Natural killer cell (primary cell): ENCODE measurements around the gene NAALADL2. TPM values are rescaled to one million over a fixed set of nuclear protein-coding genes. Genes with fewer than 3 reads are reported as not detected.

Source experiments
- ATAC-seq, 3 donors: fragments of 150-1000 bp in 2 of 3; fragments of 200-7000 bp in 1 of 3; cut with Tn5 transposase; 1 replicate in 1 of 3; 2 replicates in 2 of 3; pipeline ENCODE4 v1.10.0; 2021; ENCODE audit warnings: mild to moderate bottlenecking in 2 of 3, moderate library complexity in 2 of 3
- DNase-seq, 2 donors: peaks; one replicate each; pipeline versions ENCODE4 v3.0.0 to v3.0.0-alpha.2; 2013 to 2021; ENCODE audit warnings: mixed read lengths in 1 of 2
- H3K27ac ChIP-seq: one replicate; pipeline ENCODE4 v1.5.1; 2013; ENCODE audit warnings: mild to moderate bottlenecking, low read length
- H3K27me3 ChIP-seq: one replicate; pipeline ENCODE4 v1.6.1; 2013; ENCODE audit warnings: low read length; ENCODE audit not compliant: control insufficient read depth, insufficient read depth
- H3K36me3 ChIP-seq: one replicate; pipeline ENCODE4 v1.6.1; 2013; ENCODE audit warnings: low read length; ENCODE audit not compliant: control insufficient read depth, insufficient read depth
- H3K4me1 ChIP-seq: one replicate; pipeline ENCODE4 v1.6.1; 2013; ENCODE audit warnings: low read length; ENCODE audit not compliant: control insufficient read depth, insufficient read depth
- H3K4me3 ChIP-seq: one replicate; pipeline ENCODE4 v1.5.1; 2013; ENCODE audit warnings: low read length
- H3K9me3 ChIP-seq: one replicate; pipeline ENCODE4 v1.6.1; 2013; ENCODE audit warnings: low read length; ENCODE audit not compliant: control insufficient read depth, insufficient read depth
- H3K27ac Mint-ChIP-seq, 2 donors: one replicate each; pipeline ENCODE4 v1.8.0; 2022; ENCODE audit warnings: mild to moderate bottlenecking in 2 of 2, mixed read lengths in 2 of 2, moderate library complexity in 1 of 2
- H3K27me3 Mint-ChIP-seq, 2 donors: one replicate each; pipeline ENCODE4 v1.8.0; 2022; ENCODE audit warnings: low read depth in 2 of 2, mixed read lengths in 2 of 2
- H3K36me3 Mint-ChIP-seq: one replicate; pipeline ENCODE4 v1.8.0; 2022; ENCODE audit warnings: mixed read lengths
- H3K4me1 Mint-ChIP-seq, 2 donors: one replicate each; pipeline ENCODE4 v1.8.0; 2022; ENCODE audit warnings: mixed read lengths in 2 of 2
- H3K4me3 Mint-ChIP-seq: one replicate; pipeline ENCODE4 v1.8.0; 2022; ENCODE audit warnings: mild to moderate bottlenecking, moderate library complexity, mixed read lengths
- H3K9me3 Mint-ChIP-seq, 2 donors: one replicate each; pipeline ENCODE4 v1.8.0; 2022; ENCODE audit warnings: mixed read lengths in 2 of 2
- CTCF ChIP-seq: fragments of 200-600 bp; IDR thresholded peaks from one replicate; pipeline ENCODE4 v1.8.0; 2022; ENCODE audit warnings: antibody characterized with exemption
- WGBS: methylation state at CpG from one replicate; pipeline ENCODE4 v1.1.7; 2013; ENCODE audit warnings: missing lambda C conversion rate; ENCODE audit not compliant: insufficient coverage; 5-methylcytosine and 5-hydroxymethylcytosine counted together
- intact Hi-C: fragments of 100-400 bp; cut with micrococcal nuclease; formaldehyde crosslinking; loops from one replicate; pipeline ENCODE4 v1.14.2; 2022
- total RNA-seq, 4 donors: library from RNA; stranded (reverse); fragments of 120-200 nt in 1 of 4; gene quantifications; one replicate each; pipeline versions ENCODE4 v1.2.3 to v1.2.4, GENCODE V29; 2013 to 2022

Gene NAALADL2
- total RNA-seq, 3 donors from 2014 or later (not counting 1 experiment from before 2014, with no cell fraction given): not detected

- no peak overlapping the region for H3K4me3 Mint-ChIP-seq
- peaks cover 6 to 10% of the 10 kb centered on the region in 2 donors for H3K9me3 Mint-ChIP-seq
- DNase-seq (no peak), ATAC-seq (no peak)
- TF ChIP-seq CTCF: no peak
- Histone ChIP-seq H3K36me3 (no peaks in the 10 kb centered on the region), H3K4me3 (no peak overlapping the region), H3K27me3 (no peaks in the 10 kb centered on the region), H3K27ac (no peak overlapping the region), H3K4me1 (no peaks in the 10 kb centered on the region), H3K9me3 (peaks cover 11% of the 10 kb centered on the region)
- H3K27ac Mint-ChIP-seq: no peak overlapping the region
- intact Hi-C loops: no loop called here
- no peaks in the 10 kb centered on the region for H3K36me3 Mint-ChIP-seq
- H3K27me3 Mint-ChIP-seq: no peaks in the 10 kb centered on the region
- WGBS: no CpG with 5 or more reads among the region's 1 CpG
- H3K4me1 Mint-ChIP-seq: no peaks in the 10 kb centered on the region
These were observed 188.7 kb downstream of the NAALADL2 start for GRCh38 chr3:175047786-175048185.

DNA sequence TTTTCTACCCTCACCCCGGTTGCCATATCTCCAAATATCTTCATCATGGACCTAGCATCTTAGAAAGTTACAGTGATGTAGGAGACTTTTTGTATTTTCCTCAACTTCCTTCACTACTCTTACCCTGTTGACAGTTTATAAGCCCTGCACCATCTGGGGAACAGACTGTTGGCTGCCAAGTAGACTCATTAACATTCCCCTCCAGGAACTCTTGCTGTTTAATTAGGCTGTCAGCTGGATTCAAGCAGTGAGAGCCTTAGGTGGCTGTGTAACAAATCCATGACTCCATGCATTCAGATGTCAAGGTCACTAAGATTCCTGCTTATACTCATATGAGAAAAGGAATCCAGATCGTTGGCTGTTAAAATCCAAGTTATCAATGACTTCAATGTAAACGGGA, 198.3 kb downstream of the NAALADL2 start:
- no peak overlapping the region for H3K4me3 ChIP-seq
- no peak overlapping the region for H3K4me3 Mint-ChIP-seq
- TF ChIP-seq CTCF: no peak
- H3K27ac Mint-ChIP-seq: no peak overlapping the region
- no peaks in the 10 kb centered on the region for H3K36me3 Mint-ChIP-seq
- no peaks in the 10 kb centered on the region for H3K27me3 ChIP-seq
- no peak for DNase-seq
- H3K27ac ChIP-seq: no peak overlapping the region
- WGBS: 88% methylated on average over 3 of the region's 3 CpGs
- ATAC-seq: no peak
- H3K27me3 Mint-ChIP-seq: no peaks in the 10 kb centered on the region
- peaks cover 15 to 20% of the 10 kb centered on the region in 2 donors for H3K9me3 Mint-ChIP-seq
- intact Hi-C loops: no loop called here
- H3K36me3 ChIP-seq: no peaks in the 10 kb centered on the region
- H3K4me1 Mint-ChIP-seq: no peaks in the 10 kb centered on the region
- H3K4me1 ChIP-seq: no peaks in the 10 kb centered on the region
- H3K9me3 ChIP-seq: no peaks in the 10 kb centered on the region

GRCh38 chr3:175059788-175060187, 200.7 kb downstream of the NAALADL2 start:
- Mint-ChIP-seq H3K27me3 (no peaks in the 10 kb centered on the region), H3K27ac (no peak overlapping the region), H3K4me1 (no peaks in the 10 kb centered on the region), H3K36me3 (no peaks in the 10 kb centered on the region), H3K9me3 (peaks cover 15 to 21% of the 10 kb centered on the region in 2 donors), H3K4me3 (no peak overlapping the region)
- Histone ChIP-seq H3K36me3 (no peaks in the 10 kb centered on the region), H3K4me1 (no peaks in the 10 kb centered on the region), H3K4me3 (no peak overlapping the region), H3K27ac (no peak overlapping the region), H3K27me3 (no peaks in the 10 kb centered on the region), H3K9me3 (peaks cover 5% of the 10 kb centered on the region)
- WGBS: 82% methylated on average over 4 of the region's 4 CpGs
- ATAC-seq (no peak), DNase-seq (no peak)
- intact Hi-C loops: no loop called here
- TF ChIP-seq CTCF: no peak

DNA sequence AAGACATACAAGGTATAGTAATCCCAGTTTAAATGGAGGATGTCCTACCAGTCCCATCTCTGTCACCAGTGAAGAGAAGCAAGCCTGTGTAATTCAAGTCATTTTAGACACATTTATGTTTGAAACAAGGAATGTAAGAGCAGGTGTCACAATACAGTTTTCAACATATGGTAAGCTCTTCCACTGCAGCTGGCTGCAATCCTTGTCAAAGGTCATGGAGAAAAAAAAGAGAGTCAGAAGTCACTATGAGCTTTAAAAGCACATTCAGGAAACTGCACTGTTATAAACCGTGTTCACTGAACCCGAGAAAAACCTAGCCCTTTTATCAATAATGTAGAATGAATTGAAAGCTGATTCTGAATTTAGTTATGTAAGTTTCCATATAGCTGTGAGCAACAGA, 206.4 kb downstream of the NAALADL2 start:
- no peaks in the 10 kb centered on the region for H3K36me3 ChIP-seq

More for the DNA sequence above, 206.4 kb downstream of the NAALADL2 start:
- 80% methylated on average over 2 of the region's 2 CpGs for WGBS
- peaks cover 8 to 19% of the 10 kb centered on the region in 2 donors for H3K9me3 Mint-ChIP-seq
- Histone ChIP-seq H3K27me3 (no peaks in the 10 kb centered on the region), H3K4me3 (no peak overlapping the region), H3K27ac (no peak overlapping the region), H3K4me1 (no peaks in the 10 kb centered on the region), H3K9me3 (peaks cover 12% of the 10 kb centered on the region)
- H3K27me3 Mint-ChIP-seq: no peaks in the 10 kb centered on the region
- TF ChIP-seq CTCF: no peak
- no peak for ATAC-seq
- H3K27ac Mint-ChIP-seq: no peak overlapping the region
- no peaks in the 10 kb centered on the region for H3K4me1 Mint-ChIP-seq
- H3K36me3 Mint-ChIP-seq: no peaks in the 10 kb centered on the region
- no peak for DNase-seq
- intact Hi-C loops: no loop called here
- no peak overlapping the region for H3K4me3 Mint-ChIP-seq
